VCaP (cell line): ENCODE data around the gene TMEM89.
A peak's percentile ranks its signal among the peaks of the same experiment; 100 is the strongest.

Experiments
- H3K27ac ChIP-seq: fragments of 450-650 bp; 2 replicates; pipeline ENCODE4 v1.5.1; 2017
- CTCF ChIP-seq: fragments of 450-650 bp; conservative IDR thresholded peaks from 2 replicates; pipeline ENCODE4 v1.5.1; 2017; ENCODE audit warnings: mild to moderate bottlenecking, moderate library complexity

TMEM89 gene

GRCh38 chr3:48639944-48640606 lies 18.5 kb upstream of the TMEM89 start:
- no peak overlapping the region for H3K27ac ChIP-seq
- no peak for TF ChIP-seq CTCF

GRCh38 chr3:48637305-48637704 lies 15.7 kb upstream of the TMEM89 start:
- no peak overlapping the region for H3K27ac ChIP-seq
- TF ChIP-seq CTCF = no peak

GRCh38 chr3:48636149-48636655 lies 14.6 kb upstream of the TMEM89 start:
- peak overlapping the region; percentile 88 for H3K27ac ChIP-seq

GRCh38 chr3:48635222-48636021 lies 13.9 kb upstream of the TMEM89 start, which contains the start of gene SLC26A6:
Gene SLC26A6, minus strand, starts transcription at chr3:48635461. Its CDS starts 68 bp downstream, at chr3:48635393.
- peak within 1 kb of the TSS; percentile 88 for H3K27ac ChIP-seq
- TF ChIP-seq CTCF = peak; percentile 69

More at GRCh38 chr3:48636149-48636655, 14.6 kb upstream of the TMEM89 start:
- TF ChIP-seq CTCF = no peak

GRCh38 chr3:48634661-48635221 lies 13.2 kb upstream of the TMEM89 start:
- peak overlapping the region; percentile 88 for H3K27ac ChIP-seq
- TF ChIP-seq CTCF = no peak

GRCh38 chr3:48633743-48634142 lies 12.2 kb upstream of the TMEM89 start:
- H3K27ac ChIP-seq = peak overlapping the region; percentile 88
- TF ChIP-seq CTCF = no peak

GRCh38 chr3:48633256-48633655 lies 11.7 kb upstream of the TMEM89 start:
- H3K27ac ChIP-seq = peak overlapping the region; percentile 88; the same call in 1 of the 2 replicates
- no peak for TF ChIP-seq CTCF
